Fibroblast of lung (primary cell): ENCODE measurements around the gene PIP4P1. TPM values are rescaled to one million over a fixed set of nuclear protein-coding genes. Genes with fewer than 3 reads are reported as not detected.
"Not testable (repeated sequence)": the region's sequence is repeated elsewhere in the genome, so short reads cannot be mapped to it uniquely, and the experiment has no call there.

Source experiments
- DNase-seq, 2 donors: peaks; one replicate each; pipeline versions ENCODE4 v3.0.0 to v3.0.0-alpha.2; 2010; ENCODE audit warnings: low read depth in 2 of 2
- H2AFZ ChIP-seq: 2 replicates; pipeline ENCODE4 v1.5.1; 2012; ENCODE audit warnings: low read length, control low read depth, inconsistent platforms
- H3K27ac ChIP-seq: 2 replicates; pipeline ENCODE4 v1.5.1; 2011; ENCODE audit warnings: low read length, control low read depth; ENCODE audit not compliant: insufficient read depth
- H3K27me3 ChIP-seq: 2 replicates; pipeline ENCODE4 v1.5.1; 2011; ENCODE audit warnings: mild to moderate bottlenecking, low read length; ENCODE audit not compliant: control insufficient read depth, insufficient read depth
- H3K36me3 ChIP-seq: 2 replicates; pipeline ENCODE4 v1.5.1; 2011; ENCODE audit warnings: low read length; ENCODE audit not compliant: control insufficient read depth, insufficient read depth
- H3K4me1 ChIP-seq: 2 replicates; pipeline ENCODE4 v1.5.1; 2011; ENCODE audit warnings: low read length; ENCODE audit not compliant: control insufficient read depth, insufficient read depth; ENCODE audit errors: extremely low read depth
- H3K4me2 ChIP-seq: 2 replicates; pipeline ENCODE4 v1.5.1; 2011; ENCODE audit warnings: low read length, control low read depth; ENCODE audit not compliant: insufficient read depth; ENCODE audit errors: extremely low read depth
- H3K4me3 ChIP-seq, 4 experiments: fragments of 200-600 bp in 1 of 4; sonication (generic) in 1 of 4; replicated peaks in 1 of 4; 2 replicates each; pipeline ENCODE4 v1.5.1; 2011 to 2016; ENCODE audit warnings: low read length in 4 of 4, low read depth in 3 of 4, mild to moderate bottlenecking in 3 of 4, control low read depth in 2 of 4, inconsistent platforms in 1 of 4, mixed read lengths in 1 of 4; ENCODE audit not compliant: insufficient read depth in 1 of 4; ENCODE audit errors: control extremely low read depth in 1 of 4
- H3K79me2 ChIP-seq: 2 replicates; pipeline ENCODE4 v1.5.1; 2012; ENCODE audit warnings: mild to moderate bottlenecking, low read length, inconsistent platforms; ENCODE audit not compliant: control insufficient read depth, insufficient read depth
- H3K9ac ChIP-seq: 2 replicates; pipeline ENCODE4 v1.5.1; 2011; ENCODE audit warnings: mild to moderate bottlenecking, low read length, control low read depth; ENCODE audit not compliant: insufficient read depth
- H3K9me3 ChIP-seq: 2 replicates; pipeline ENCODE4 v1.5.1; 2012; ENCODE audit warnings: low read depth, low read length; ENCODE audit not compliant: control insufficient read depth, insufficient read depth
- H4K20me1 ChIP-seq: 2 replicates; pipeline ENCODE4 v1.5.1; 2011; ENCODE audit warnings: low read length; ENCODE audit not compliant: control insufficient read depth, insufficient read depth; ENCODE audit errors: extremely low read depth
- EZH2 ChIP-seq: IDR thresholded peaks from 2 replicates; pipeline ENCODE4 v1.5.1; 2012; ENCODE audit warnings: low read length, control low read depth, mild to moderate bottlenecking; ENCODE audit errors: missing control alignments
- polyA plus RNA-seq, 2 donors: library from polyadenylated mRNA; depleted of rRNA in 1 of 2; stranded (reverse) in 1 of 2; unstranded in 1 of 2; fragments of >200 nt; gene quantifications; 2 replicates each; pipeline ENCODE4 v1.2.1, GENCODE V29; 2011 to 2012; ENCODE audit warnings: missing spikeins in 1 of 2
- total RNA-seq: library from RNA; depleted of rRNA; stranded (reverse); fragments of >200 nt; gene quantifications from 2 replicates; pipeline ENCODE4 v1.2.1, GENCODE V29; 2014
- TF ChIP-seq, protein P1 (sequence below), 2 donors: IDR thresholded peaks in 1 of 2; conservative IDR thresholded peaks in 1 of 2; 1 replicate in 1 of 2; 2 replicates in 1 of 2; pipeline ENCODE4 v1.5.1; 2011 to 2012; ENCODE audit warnings: low read length in 2 of 2, control low read depth in 1 of 2, inconsistent platforms in 1 of 2, low read depth in 1 of 2, mild to moderate bottlenecking in 1 of 2

Gene PIP4P1
- total and polyA plus RNA-seq, 2 donors (not counting 1 experiment from before 2014, with no cell fraction given), result 30.9 to 34.9 TPM

DNA sequence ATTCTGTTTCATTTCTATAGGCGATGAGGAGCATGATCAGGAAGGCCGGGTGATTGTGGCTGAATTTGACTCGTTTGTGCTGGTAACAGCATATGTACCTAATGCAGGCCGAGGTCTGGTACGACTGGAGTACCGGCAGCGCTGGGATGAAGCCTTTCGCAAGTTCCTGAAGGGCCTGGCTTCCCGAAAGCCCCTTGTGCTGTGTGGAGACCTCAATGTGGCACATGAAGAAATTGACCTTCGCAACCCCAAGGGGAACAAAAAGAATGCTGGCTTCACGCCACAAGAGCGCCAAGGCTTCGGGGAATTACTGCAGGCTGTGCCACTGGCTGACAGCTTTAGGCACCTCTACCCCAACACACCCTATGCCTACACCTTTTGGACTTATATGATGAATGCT is 4.3 kb downstream of the PIP4P1 start:
- Histone ChIP-seq H4K20me1 (no peaks in the 10 kb centered on the region), H3K4me1 (peaks cover 7% of the 10 kb centered on the region), H3K79me2 (peaks cover 54% of the 10 kb centered on the region), H3K27ac (peak overlapping the region; percentile 99), H3K9me3 (no peaks in the 10 kb centered on the region), H3K4me2 (peak overlapping the region; percentile 97), H3K4me3 (peak overlapping the region in 1 of 4 experiments; percentile 88), H3K36me3 (peaks cover 17% of the 10 kb centered on the region), H3K9ac (no peak overlapping the region), H3K27me3 (no peaks in the 10 kb centered on the region), H2AFZ (no peak overlapping the region)
- no peak for TF ChIP-seq EZH2
- TF ChIP-seq, protein P1, sequence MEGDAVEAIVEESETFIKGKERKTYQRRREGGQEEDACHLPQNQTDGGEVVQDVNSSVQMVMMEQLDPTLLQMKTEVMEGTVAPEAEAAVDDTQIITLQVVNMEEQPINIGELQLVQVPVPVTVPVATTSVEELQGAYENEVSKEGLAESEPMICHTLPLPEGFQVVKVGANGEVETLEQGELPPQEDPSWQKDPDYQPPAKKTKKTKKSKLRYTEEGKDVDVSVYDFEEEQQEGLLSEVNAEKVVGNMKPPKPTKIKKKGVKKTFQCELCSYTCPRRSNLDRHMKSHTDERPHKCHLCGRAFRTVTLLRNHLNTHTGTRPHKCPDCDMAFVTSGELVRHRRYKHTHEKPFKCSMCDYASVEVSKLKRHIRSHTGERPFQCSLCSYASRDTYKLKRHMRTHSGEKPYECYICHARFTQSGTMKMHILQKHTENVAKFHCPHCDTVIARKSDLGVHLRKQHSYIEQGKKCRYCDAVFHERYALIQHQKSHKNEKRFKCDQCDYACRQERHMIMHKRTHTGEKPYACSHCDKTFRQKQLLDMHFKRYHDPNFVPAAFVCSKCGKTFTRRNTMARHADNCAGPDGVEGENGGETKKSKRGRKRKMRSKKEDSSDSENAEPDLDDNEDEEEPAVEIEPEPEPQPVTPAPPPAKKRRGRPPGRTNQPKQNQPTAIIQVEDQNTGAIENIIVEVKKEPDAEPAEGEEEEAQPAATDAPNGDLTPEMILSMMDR (conservative IDR thresholded peaks at IDR 0.05 in 1 of 2, IDR thresholded peaks at IDR 0.05 in 1 of 2; ENCODE audit: low read depth in 1 of 2, low read length in 2 of 2), result no peak
- no peak for DNase-seq

DNA sequence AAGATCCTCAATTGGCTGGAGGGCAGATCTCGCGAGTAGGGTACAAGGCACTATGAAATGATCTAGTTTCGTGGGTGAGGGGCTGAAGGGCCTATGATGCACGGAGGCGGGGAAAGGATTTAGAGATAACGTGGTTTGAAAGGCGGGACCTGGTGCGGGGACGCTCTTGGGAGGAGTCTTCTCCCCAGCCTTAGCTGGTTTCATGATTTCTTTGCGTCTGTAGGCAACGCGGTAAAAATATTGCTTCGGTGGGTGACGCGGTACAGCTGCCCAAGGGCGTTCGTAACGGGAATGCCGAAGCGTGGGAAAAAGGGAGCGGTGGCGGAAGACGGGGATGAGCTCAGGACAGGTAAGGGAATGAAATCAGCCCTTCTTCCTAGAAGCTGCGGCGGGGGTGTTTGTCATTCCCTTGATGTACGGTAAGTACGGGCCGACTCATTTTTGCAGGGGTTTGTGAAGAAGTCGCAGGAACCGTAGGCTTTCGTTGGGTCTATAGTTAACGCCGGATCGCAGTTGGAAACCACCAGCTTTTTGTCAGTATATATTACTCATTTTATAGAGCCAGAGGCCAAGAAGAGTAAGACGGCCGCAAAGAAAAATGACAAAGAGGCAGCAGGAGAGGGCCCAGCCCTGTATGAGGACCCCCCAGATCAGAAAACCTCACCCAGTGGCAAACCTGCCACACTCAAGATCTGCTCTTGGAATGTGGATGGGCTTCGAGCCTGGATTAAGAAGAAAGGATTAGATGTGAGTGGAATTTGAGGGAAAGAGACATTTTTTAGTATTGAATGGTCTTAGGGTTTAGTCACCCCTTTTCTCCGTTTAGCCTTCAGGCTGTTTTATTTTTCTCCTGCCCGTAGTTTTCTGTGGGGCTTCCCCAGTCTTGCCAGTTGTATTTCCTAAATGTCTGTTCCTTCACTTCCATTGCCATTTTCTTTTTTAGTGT is 5.6 kb downstream of the PIP4P1 start:
- Histone ChIP-seq H3K9ac (peak overlapping the region; percentile 94), H3K4me3 (peak overlapping the region; percentile 88 to 98 (median 92)), H3K27ac (peak overlapping the region; percentile 99), H2AFZ (peak overlapping the region; percentile 90), H3K9me3 (no peaks in the 10 kb centered on the region), H3K79me2 (peaks cover 51% of the 10 kb centered on the region), H3K27me3 (no peaks in the 10 kb centered on the region), H4K20me1 (no peaks in the 10 kb centered on the region), H3K36me3 (peaks cover 20% of the 10 kb centered on the region), H3K4me1 (peaks cover 7% of the 10 kb centered on the region), H3K4me2 (peak overlapping the region; percentile 97)
- peak; percentile 89 to 90 for DNase-seq
- TF ChIP-seq, protein P1 (conservative IDR thresholded peaks at IDR 0.05 in 1 of 2, IDR thresholded peaks at IDR 0.05 in 1 of 2; ENCODE audit: low read depth in 1 of 2, low read length in 2 of 2), result no peak
- TF ChIP-seq EZH2, result no peak

DNA sequence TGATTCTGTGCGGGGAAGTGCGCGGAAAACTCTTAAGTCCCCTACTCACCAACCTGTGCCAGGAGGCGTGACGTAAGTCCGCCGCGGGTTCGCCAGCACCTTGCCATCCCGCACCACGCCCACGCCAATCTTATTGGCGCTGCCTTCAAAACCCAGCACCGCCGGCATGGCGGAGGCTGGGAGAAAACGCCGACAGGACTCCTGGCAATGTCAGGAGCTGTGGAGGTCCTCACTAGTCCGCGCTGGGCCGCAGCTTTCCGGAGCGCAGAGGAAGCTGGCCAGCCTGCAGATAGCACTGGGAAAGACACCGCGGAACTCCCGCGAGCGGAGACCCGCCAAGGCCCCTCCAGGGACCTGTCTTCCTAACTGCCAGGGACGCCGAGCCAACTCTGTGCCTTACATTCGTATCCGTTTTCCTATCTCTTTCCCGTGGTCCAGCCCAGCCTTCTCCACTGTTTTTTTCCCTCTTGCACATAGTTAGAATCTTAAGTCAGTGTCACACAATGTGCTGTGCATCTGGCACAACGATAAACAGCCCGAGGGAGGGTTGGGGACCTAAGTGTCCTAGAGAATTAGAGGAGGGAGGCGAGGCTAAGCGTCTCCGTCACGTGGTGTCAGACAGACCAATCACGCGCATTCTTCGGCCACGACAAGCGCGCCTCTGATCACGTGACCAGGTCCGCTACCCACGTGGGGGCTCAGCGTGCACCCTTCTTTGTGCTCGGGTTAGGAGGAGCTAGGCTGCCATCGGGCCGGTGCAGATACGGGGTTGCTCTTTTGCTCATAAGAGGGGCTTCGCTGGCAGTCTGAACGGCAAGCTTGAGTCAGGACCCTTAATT is 6.5 kb downstream of the PIP4P1 start, which contains the start of the genes APEX1 and OSGEP:
Gene APEX1 (plus strand): TSS at position 711 of the 839 bp plus-strand sequence. CDS start 420 bp downstream, outside the sequence.
Gene OSGEP (minus strand): TSS at position 297 of the 839 bp plus-strand sequence. CDS start 129 bp downstream, at position 168.
- Histone ChIP-seq H3K4me2 (peak within 1 kb of the TSS; percentile 97), H4K20me1 (no peaks in the 10 kb centered on the region), H3K9me3 (no peaks in the 10 kb centered on the region), H3K4me1 (peaks cover under 1% of the 10 kb centered on the region), H3K9ac (peak within 1 kb of the TSS; percentile 94), H3K36me3 (peaks cover 20% of the 10 kb centered on the region), H3K27me3 (no peaks in the 10 kb centered on the region), H3K27ac (peak within 1 kb of the TSS; percentile 99), H3K79me2 (peaks cover 42% of the 10 kb centered on the region), H3K4me3 (peak within 1 kb of the TSS; percentile 88 to 98 (median 92)), H2AFZ (peak within 1 kb of the TSS; percentile 95)
- peak; percentile 97 to 99 for DNase-seq
- TF ChIP-seq EZH2, result no peak

DNA sequence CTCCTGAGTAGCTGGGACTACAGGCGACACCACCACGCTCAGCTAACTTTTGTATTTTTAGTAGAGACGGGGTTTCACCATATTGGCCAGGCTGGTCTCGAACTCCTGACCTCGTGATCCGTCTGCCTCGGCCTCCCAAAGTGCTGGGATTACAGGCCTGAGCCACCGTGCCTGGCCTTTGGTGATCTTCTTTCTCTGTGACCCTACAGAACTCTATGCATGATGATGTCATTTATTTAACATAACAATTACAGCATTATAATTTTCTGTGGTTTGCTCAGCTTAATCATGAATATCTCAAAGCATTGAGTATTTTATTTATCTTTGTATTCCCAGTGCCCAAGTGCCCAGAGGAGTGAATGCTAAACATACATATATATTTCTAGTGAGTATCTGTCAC is 8.4 kb downstream of the PIP4P1 start:
- peaks cover 13% of the 10 kb centered on the region for H3K36me3 ChIP-seq
- not testable (repeated sequence) for H2AFZ ChIP-seq

More for the DNA sequence above, 8.4 kb downstream of the PIP4P1 start:
- not testable (repeated sequence) for H4K20me1 ChIP-seq, H3K4me1 ChIP-seq, H3K4me3 ChIP-seq, H3K9me3 ChIP-seq, H3K9ac ChIP-seq, H3K4me2 ChIP-seq, H3K27ac ChIP-seq, DNase-seq, H3K27me3 ChIP-seq
- peaks cover 31% of the 10 kb centered on the region for H3K79me2 ChIP-seq
